Astrocyte of the cerebellum (primary cell): ENCODE data around the gene CFAP206.

Experiments used
- DNase-seq: peaks from one replicate; pipeline ENCODE4 v3.0.0-alpha.2; 2011; ENCODE audit warnings: low read depth
- H3K4me3 ChIP-seq: 2 replicates; pipeline ENCODE4 v1.5.1; 2011; ENCODE audit warnings: mild to moderate bottlenecking, low read depth, low read length, moderate library complexity
- CTCF ChIP-seq: IDR thresholded peaks from 2 replicates; pipeline ENCODE4 v1.5.1; 2012; ENCODE audit warnings: low read length, low read depth, moderate library complexity, mild to moderate bottlenecking; ENCODE audit errors: missing control alignments
- in situ Hi-C: cut with HindIII; loops from 2 replicates; pipeline ENCODE4 v1.10.0; 2017; ENCODE audit warnings: low sequenced_read_pairs

Gene CFAP206

GRCh38 chr6:87407901-87408720 is at the start of gene CFAP206:
Gene CFAP206 (plus strand): TSS chr6:87407972. CDS start chr6:87409840, 1,868 bp downstream.
- peak; percentile 17 for TF ChIP-seq CTCF
- in situ Hi-C loops, result no loop called here
- peak; percentile 69 for DNase-seq
- H3K4me3 ChIP-seq, result peak within 1 kb of the TSS; percentile 87

- in situ Hi-C loops, result no loop called here
- no peak for DNase-seq
- no peak overlapping the region for H3K4me3 ChIP-seq
- no peak for TF ChIP-seq CTCF
These were observed 43.0 kb upstream of the CFAP206 start for GRCh38 chr6:87364602-87365252.

GRCh38 chr6:87366072-87366827 is 41.5 kb upstream of the CFAP206 start:
- TF ChIP-seq CTCF, result no peak
- in situ Hi-C loops, result no loop called here
- DNase-seq, result no peak

GRCh38 chr6:87366899-87367298 is 40.9 kb upstream of the CFAP206 start:
- TF ChIP-seq CTCF, result no peak
- in situ Hi-C loops, result no loop called here
- H3K4me3 ChIP-seq, result no peak overlapping the region
- no peak for DNase-seq

More at GRCh38 chr6:87366072-87366827, 41.5 kb upstream of the CFAP206 start:
- H3K4me3 ChIP-seq, result no peak overlapping the region

- H3K4me3 ChIP-seq, result no peak overlapping the region
- in situ Hi-C loops, result no loop called here
- no peak for TF ChIP-seq CTCF
- no peak for DNase-seq
These were observed 34.4 kb upstream of the CFAP206 start for GRCh38 chr6:87373377-87373776.

GRCh38 chr6:87375315-87375714 is 32.5 kb upstream of the CFAP206 start:
- TF ChIP-seq CTCF, result no peak
- DNase-seq, result no peak
- H3K4me3 ChIP-seq, result no peak overlapping the region
- in situ Hi-C loops, result no loop called here
